Nucleus accumbens (tissue), 56 donors: ENCODE measurements around the gene PACSIN2.

Experiments
- DNase-seq, 56 donors: peaks; one replicate each; lab custom pipeline; 2025; lab: John Stamatoyannopoulos, UW

The PACSIN2 gene

GRCh38 chr22:42844756-42845155, 170.2 kb downstream of the PACSIN2 start:
- DNase-seq, result no peak

GRCh38 chr22:42842658-42843370, 172.1 kb downstream of the PACSIN2 start:
- DNase-seq, result no peak

- no peak for DNase-seq
These were observed 173.5 kb downstream of the PACSIN2 start for GRCh38 chr22:42841444-42841843.

GRCh38 chr22:42837556-42837955, 177.4 kb downstream of the PACSIN2 start:
- DNase-seq, result no peak

GRCh38 chr22:42836026-42836425, 178.9 kb downstream of the PACSIN2 start:
- DNase-seq, result no peak

- DNase-seq, result no peak
These were observed 180.6 kb downstream of the PACSIN2 start for GRCh38 chr22:42834177-42834949.

GRCh38 chr22:42833104-42833503, 181.8 kb downstream of the PACSIN2 start:
- no peak for DNase-seq

- no peak for DNase-seq
These were observed 183.2 kb downstream of the PACSIN2 start for GRCh38 chr22:42831712-42832111.

- no peak for DNase-seq
These were observed 184.8 kb downstream of the PACSIN2 start for GRCh38 chr22:42830161-42830560.

GRCh38 chr22:42829302-42829701, 185.6 kb downstream of the PACSIN2 start:
- no peak for DNase-seq

GRCh38 chr22:42825796-42826195, 189.2 kb downstream of the PACSIN2 start:
- DNase-seq, result no peak

- DNase-seq, result no peak
These were observed 193.6 kb downstream of the PACSIN2 start for GRCh38 chr22:42821386-42821785.

GRCh38 chr22:42820045-42820763, 194.7 kb downstream of the PACSIN2 start:
- DNase-seq, result no peak
